Measurements from ENCODE around the gene ABCA12. TPM values are rescaled to one million over a fixed set of nuclear protein-coding genes. Genes with fewer than 3 reads are reported as not detected.

The ABCA12 gene
- total and polyA plus RNA-seq, 2 of the 8 experiments (the other 6 are each of a cell fraction or from before 2014, with no cell fraction given) = not detected

GRCh38 chr2:215052810-215053209 lies 85.6 kb downstream of the ABCA12 start:
- Histone ChIP-seq H3K4me2 (ENCODE audit: insufficient read depth in 1 of 2, low read depth in 2 of 2, low read length in 2 of 2) (no peak overlapping the region), H3K18ac (ENCODE audit: extremely low read depth, low read length) (no peak overlapping the region), H2BK120ac (replicated peaks; ENCODE audit: low read depth, low read length) (no peak overlapping the region), H3K9ac (replicated peaks in 1 of 4; ENCODE audit: extremely low read depth in 1 of 4, low read depth in 3 of 4, low read length in 3 of 4) (no peak overlapping the region), H3K23ac (ENCODE audit: insufficient read length) (no peak overlapping the region), H4K20me1 (replicated peaks in 1 of 2; ENCODE audit: control insufficient read depth in 1 of 2, insufficient read depth in 2 of 2, low read length in 2 of 2) (no peaks in the 10 kb centered on the region), H2BK12ac (ENCODE audit: low read depth, low read length) (no peak overlapping the region), H2AK5ac (ENCODE audit: low read depth, low read length) (no peak overlapping the region), H3K27me3 (replicated peaks in 1 of 4; ENCODE audit: control insufficient read depth in 3 of 4, extremely low read depth in 1 of 4, insufficient read depth in 3 of 4, low read length in 3 of 4) (no peaks in the 10 kb centered on the region), H2BK5ac (ENCODE audit: low read depth, low read length) (no peak overlapping the region), H3K79me1 (ENCODE audit: low read depth, low read length) (no peaks in the 10 kb centered on the region), H3K4me1 (replicated peaks in 1 of 4; ENCODE audit: control insufficient read depth in 3 of 4, insufficient read depth in 4 of 4, low read length in 3 of 4) (no peaks in the 10 kb centered on the region), H4K5ac (ENCODE audit: insufficient read length, low read depth, low read length) (no peak overlapping the region), H3K4me3 (ENCODE audit: extremely low read depth in 1 of 4, insufficient read depth in 2 of 4, low read depth in 3 of 4, low read length in 4 of 4) (no peak overlapping the region), H3K4ac (replicated peaks; ENCODE audit: insufficient read length, low read depth, low read length) (no peak overlapping the region), H2BK20ac (ENCODE audit: low read length) (no peak overlapping the region), H2BK15ac (ENCODE audit: low read length) (no peak overlapping the region), H3K27ac (ENCODE audit: low read depth, low read length) (no peak overlapping the region), H4K8ac (ENCODE audit: extremely low read depth, insufficient read depth, low read length) (no peak overlapping the region), H4K91ac (replicated peaks; ENCODE audit: insufficient read length, low read length) (no peak overlapping the region), H3K56ac (replicated peaks; ENCODE audit: insufficient read length, low read depth, low read length) (no peak overlapping the region), H3K14ac (ENCODE audit: insufficient read length) (no peak overlapping the region), H3K9me3 (ENCODE audit: insufficient read depth in 2 of 2, low read depth in 1 of 2, low read length in 1 of 2) (no peaks in the 10 kb centered on the region), H3K79me2 (ENCODE audit: control insufficient read depth in 1 of 2, insufficient read depth in 2 of 2, low read length in 2 of 2) (no peaks in the 10 kb centered on the region), H2AFZ (ENCODE audit: low read length) (no peak overlapping the region), H3K36me3 (ENCODE audit: control insufficient read depth in 2 of 4, insufficient read depth in 4 of 4, low read length in 3 of 4) (no peaks in the 10 kb centered on the region), H3K23me2 (ENCODE audit: low read depth, low read length) (no peaks in the 10 kb centered on the region)
- FAIRE-seq (no peak), DNase-seq (ENCODE audit: low read depth in 1 of 2, low spot score in 2 of 2) (no peak)
- 96% methylated on average over 3 of the region's 3 CpGs; no CpG with 5 or more reads in 1 of the 2 experiments for whole genome bisulfite sequencing, 2 experiments (ENCODE audit: extremely low coverage in 1 of 2, insufficient coverage in 1 of 2, insufficient read length in 1 of 2, insufficient replicate concordance in 2 of 2, low coverage in 1 of 2, low lambda C conversion rate in 2 of 2, missing lambda C conversion rate in 1 of 2)
- CTCF ChIA-PET (ENCODE audit: partially characterized antibody) = no interaction called here
- POLR2A ChIA-PET (ENCODE audit: partially characterized antibody) = no interaction called here
- TF ChIP-seq PHF8 (conservative IDR thresholded peaks at IDR 0.05; ENCODE audit: low read depth, low read length) (no peak), MAFK (IDR thresholded peaks at IDR 0.05; ENCODE audit: low read depth, low read length) (no peak), ATF3 (IDR thresholded peaks at IDR 0.05; ENCODE audit: insufficient read depth, low read depth, low read length) (no peak), TAF7 (optimal IDR thresholded peaks at IDR 0.05; ENCODE audit: borderline replicate concordance, low read depth, low read length) (no peak), SIRT6 (IDR thresholded peaks at IDR 0.05; ENCODE audit: low read length) (no peak), ZNF274 (IDR thresholded peaks at IDR 0.05; ENCODE audit: borderline replicate concordance, extremely low read depth, low read length) (no peak), SP1 (IDR thresholded peaks at IDR 0.05; ENCODE audit: low read depth, low read length) (no peak), RBBP5 (IDR thresholded peaks at IDR 0.05; ENCODE audit: borderline replicate concordance, low read depth, low read length) (no peak), FOSL1 (IDR thresholded peaks at IDR 0.05; ENCODE audit: insufficient read depth, low read depth, low read length) (no peak), HDAC2 (IDR thresholded peaks at IDR 0.05; ENCODE audit: borderline replicate concordance in 1 of 2, low read depth in 2 of 2, low read length in 2 of 2) (no peak), BRCA1 (IDR thresholded peaks at IDR 0.05; ENCODE audit: low read depth, low read length) (no peak), ASH2L (IDR thresholded peaks at IDR 0.05; ENCODE audit: low read length) (no peak), YY1 (IDR thresholded peaks at IDR 0.05; ENCODE audit: low read depth, low read length) (no peak)
- TF ChIP-seq, protein P1, sequence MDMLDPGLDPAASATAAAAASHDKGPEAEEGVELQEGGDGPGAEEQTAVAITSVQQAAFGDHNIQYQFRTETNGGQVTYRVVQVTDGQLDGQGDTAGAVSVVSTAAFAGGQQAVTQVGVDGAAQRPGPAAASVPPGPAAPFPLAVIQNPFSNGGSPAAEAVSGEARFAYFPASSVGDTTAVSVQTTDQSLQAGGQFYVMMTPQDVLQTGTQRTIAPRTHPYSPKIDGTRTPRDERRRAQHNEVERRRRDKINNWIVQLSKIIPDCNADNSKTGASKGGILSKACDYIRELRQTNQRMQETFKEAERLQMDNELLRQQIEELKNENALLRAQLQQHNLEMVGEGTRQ (IDR thresholded peaks at IDR 0.05; ENCODE audit: low read length) = no peak
